Testis (tissue), 3 donors: ENCODE data around the gene RASAL2. TPM values are rescaled to one million over a fixed set of nuclear protein-coding genes. Genes with fewer than 3 reads are reported as not detected.

Experiments
- DNase-seq: peaks from one replicate; pipeline ENCODE4 v3.0.0-alpha.2; 2019
- H3K27ac ChIP-seq, 2 donors: fragments of 200-600 bp; sonication (generic); one replicate each; pipeline ENCODE4 v1.5.1; 2019
- H3K27me3 ChIP-seq: fragments of 200-600 bp; sonication (generic); one replicate; pipeline ENCODE4 v1.5.1; 2019
- H3K36me3 ChIP-seq: fragments of 200-600 bp; sonication (generic); one replicate; pipeline ENCODE4 v1.5.1; 2017; ENCODE audit warnings: low read depth; ENCODE audit errors: missing control alignments
- H3K4me1 ChIP-seq: fragments of 200-600 bp; sonication (generic); one replicate; pipeline ENCODE4 v1.5.1; 2019
- H3K4me3 ChIP-seq, 2 donors: fragments of 200-600 bp; sonication (generic); one replicate each; pipeline ENCODE4 v1.5.1; 2017 to 2019
- H3K9me3 ChIP-seq: fragments of 200-600 bp; sonication (generic); one replicate; pipeline ENCODE4 v1.5.1; 2017
- POLR2A ChIP-seq: fragments of 450-650 bp; IDR thresholded peaks from one replicate; pipeline ENCODE4 v1.6.1; 2017; ENCODE audit warnings: antibody characterized with exemption, mild to moderate bottlenecking, moderate library complexity
- WGBS, 2 donors: methylation state at CpG; one replicate each; pipeline ENCODE4 v1.1.5; 2018; 5-methylcytosine and 5-hydroxymethylcytosine counted together
- intact Hi-C: fragments of 100-400 bp; cut with DNase I; formaldehyde crosslinking; loops from one replicate; pipeline ENCODE4 v1.15.1; 2023; ENCODE audit warnings: low total_unique reads
- polyA plus RNA-seq: library from polyadenylated mRNA; stranded (reverse); fragments of 350-450 nt; fragmentation: Illumina TruSeq; extraction: RNeasy Lipid Tissue Mini Kit (QIAGEN cat#74804); gene quantifications from one replicate; pipeline ENCODE4 v1.2.3, GENCODE V29; 2014; ENCODE audit warnings: low read depth, low replicate concordance; ENCODE audit not compliant: insufficient read depth
- total RNA-seq, 2 donors: library from RNA; depleted of rRNA; stranded (reverse); fragments of >200 nt; gene quantifications; one replicate each; pipeline ENCODE4 v1.2.3, GENCODE V29; 2016
- TF ChIP-seq, protein P1 (sequence below), 3 experiments: fragments of 450-650 bp in 2 of 3; fragments of 200-600 bp in 1 of 3; sonication (generic) in 1 of 3; IDR thresholded peaks; one replicate each; pipeline ENCODE4 v1.5.1; 2016 to 2019; ENCODE audit warnings: antibody characterized with exemption in 3 of 3, mild to moderate bottlenecking in 2 of 3, moderate library complexity in 1 of 3

RASAL2 gene
- total and polyA plus RNA-seq, 3 donors from 2014 or later = 25.9 to 41.7 (median 39.6) TPM

GRCh38 chr1:178470411-178470960, 376.6 kb downstream of the RASAL2 start:
- WGBS, 2 donors = 66 to 69% methylated on average over 5 of the region's 5 CpGs
- Histone ChIP-seq H3K36me3 (no peaks in the 10 kb centered on the region), H3K27ac (no peak overlapping the region), H3K4me3 (no peak overlapping the region), H3K4me1 (no peaks in the 10 kb centered on the region), H3K27me3 (no peaks in the 10 kb centered on the region), H3K9me3 (no peaks in the 10 kb centered on the region)
- intact Hi-C loops = no loop called here
- DNase-seq = no peak
- TF ChIP-seq, protein P1, sequence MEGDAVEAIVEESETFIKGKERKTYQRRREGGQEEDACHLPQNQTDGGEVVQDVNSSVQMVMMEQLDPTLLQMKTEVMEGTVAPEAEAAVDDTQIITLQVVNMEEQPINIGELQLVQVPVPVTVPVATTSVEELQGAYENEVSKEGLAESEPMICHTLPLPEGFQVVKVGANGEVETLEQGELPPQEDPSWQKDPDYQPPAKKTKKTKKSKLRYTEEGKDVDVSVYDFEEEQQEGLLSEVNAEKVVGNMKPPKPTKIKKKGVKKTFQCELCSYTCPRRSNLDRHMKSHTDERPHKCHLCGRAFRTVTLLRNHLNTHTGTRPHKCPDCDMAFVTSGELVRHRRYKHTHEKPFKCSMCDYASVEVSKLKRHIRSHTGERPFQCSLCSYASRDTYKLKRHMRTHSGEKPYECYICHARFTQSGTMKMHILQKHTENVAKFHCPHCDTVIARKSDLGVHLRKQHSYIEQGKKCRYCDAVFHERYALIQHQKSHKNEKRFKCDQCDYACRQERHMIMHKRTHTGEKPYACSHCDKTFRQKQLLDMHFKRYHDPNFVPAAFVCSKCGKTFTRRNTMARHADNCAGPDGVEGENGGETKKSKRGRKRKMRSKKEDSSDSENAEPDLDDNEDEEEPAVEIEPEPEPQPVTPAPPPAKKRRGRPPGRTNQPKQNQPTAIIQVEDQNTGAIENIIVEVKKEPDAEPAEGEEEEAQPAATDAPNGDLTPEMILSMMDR (IDR thresholded peaks at IDR 0.05) = no peak
- TF ChIP-seq POLR2A = no peak

DNA sequence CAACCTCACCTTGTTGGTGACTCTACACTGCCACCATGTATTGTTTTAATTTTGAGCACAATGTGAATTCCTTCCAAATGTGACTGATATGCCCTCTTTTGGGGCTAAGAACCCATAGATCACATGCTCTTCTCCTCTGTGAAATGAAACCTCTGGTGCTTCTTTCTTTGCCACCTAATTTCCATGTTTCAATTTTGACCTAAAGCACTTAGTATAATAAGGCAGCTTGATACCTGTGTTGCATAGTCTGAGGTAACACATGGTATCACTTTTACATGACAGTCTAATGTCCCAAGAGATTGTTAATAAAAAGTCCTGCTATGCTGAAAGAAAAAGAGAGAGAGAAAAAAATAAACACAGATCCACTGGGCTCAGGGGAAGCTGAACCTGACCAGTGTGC, 378.6 kb downstream of the RASAL2 start:
- no peak for DNase-seq
- intact Hi-C loops = no loop called here
- no peak overlapping the region for H3K4me3 ChIP-seq
- H3K27me3 ChIP-seq = no peaks in the 10 kb centered on the region
- H3K27ac ChIP-seq = no peak overlapping the region
- H3K9me3 ChIP-seq = no peaks in the 10 kb centered on the region
- no peaks in the 10 kb centered on the region for H3K36me3 ChIP-seq
- TF ChIP-seq, protein P1 (IDR thresholded peaks at IDR 0.05) = no peak
- no peak for TF ChIP-seq POLR2A
- no peaks in the 10 kb centered on the region for H3K4me1 ChIP-seq

GRCh38 chr1:178477373-178477772, 383.5 kb downstream of the RASAL2 start:
- Histone ChIP-seq H3K27me3 (no peaks in the 10 kb centered on the region), H3K9me3 (no peaks in the 10 kb centered on the region), H3K4me1 (no peaks in the 10 kb centered on the region), H3K4me3 (no peak overlapping the region), H3K27ac (no peak overlapping the region), H3K36me3 (no peaks in the 10 kb centered on the region)
- WGBS, 2 donors = 81 to 86% methylated on average over 4 of the region's 4 CpGs
- no peak for TF ChIP-seq POLR2A
- TF ChIP-seq, protein P1 (IDR thresholded peaks at IDR 0.05) = no peak
- intact Hi-C loops = no loop called here
- no peak for DNase-seq

DNA sequence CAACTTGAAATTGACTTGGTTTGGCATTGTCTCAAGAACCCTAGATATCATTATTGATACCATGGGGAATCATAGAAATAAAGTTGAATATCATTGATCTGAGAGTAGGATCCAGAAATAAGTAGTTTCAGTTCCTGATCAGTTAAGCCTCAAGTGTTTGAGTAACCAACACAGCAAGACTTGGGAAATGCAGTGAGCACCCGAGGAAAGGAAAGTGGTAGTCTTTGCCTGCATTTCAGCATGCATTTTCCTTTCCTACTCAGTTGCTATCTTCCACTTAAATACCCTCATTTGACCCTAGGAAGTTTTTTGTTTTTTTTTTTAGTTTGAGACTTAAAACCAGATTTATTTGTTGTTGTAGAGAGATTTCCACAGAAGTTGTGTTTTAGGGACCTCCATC, 383.9 kb downstream of the RASAL2 start:
- no peaks in the 10 kb centered on the region for H3K27me3 ChIP-seq
- H3K27ac ChIP-seq = no peak overlapping the region
- H3K4me1 ChIP-seq = no peaks in the 10 kb centered on the region
- intact Hi-C loops = no loop called here
- no peaks in the 10 kb centered on the region for H3K36me3 ChIP-seq
- TF ChIP-seq, protein P1 (IDR thresholded peaks at IDR 0.05) = no peak
- no peak for TF ChIP-seq POLR2A
- DNase-seq = no peak
- no peaks in the 10 kb centered on the region for H3K9me3 ChIP-seq
- H3K4me3 ChIP-seq = no peak overlapping the region
- 68 to 71% methylated on average over 1 of the region's 1 CpG for WGBS, 2 donors

- intact Hi-C loops = no loop called here
- DNase-seq = no peak
- no peak overlapping the region for H3K27ac ChIP-seq
- no peaks in the 10 kb centered on the region for H3K4me1 ChIP-seq
- H3K9me3 ChIP-seq = no peaks in the 10 kb centered on the region
- H3K27me3 ChIP-seq = no peaks in the 10 kb centered on the region
- no peak overlapping the region for H3K4me3 ChIP-seq
- TF ChIP-seq POLR2A = no peak
- TF ChIP-seq, protein P1 (IDR thresholded peaks at IDR 0.05) = no peak
- no peaks in the 10 kb centered on the region for H3K36me3 ChIP-seq
- WGBS, 2 donors = 97 to 98% methylated on average over 5 of the region's 5 CpGs
Measured at GRCh38 chr1:178483251-178483957, 389.5 kb downstream of the RASAL2 start.
